SJSA1 (cell line): ENCODE data around the gene KRTAP5-2. TPM values are rescaled to one million over a fixed set of nuclear protein-coding genes. Genes with fewer than 3 reads are reported as not detected.
"Not testable (repeated sequence)": the region's sequence is repeated elsewhere in the genome, so short reads cannot be mapped to it uniquely, and the experiment has no call there.

Experiments
- DNase-seq, 2 experiments: peaks; one replicate each; pipeline ENCODE4 v3.0.0-alpha.2; 2015 to 2020; ENCODE audit warnings: low spot score in 2 of 2, low read depth in 1 of 2
- H3K27ac ChIP-seq: fragments of 250-450 bp; sonication (Bioruptor Pico); 2 replicates; pipeline ENCODE4 v1.5.1; 2020; ENCODE audit warnings: mild to moderate bottlenecking, moderate library complexity
- H3K27me3 ChIP-seq: fragments of 250-450 bp; sonication (Bioruptor Pico); replicated peaks from 2 replicates; pipeline ENCODE4 v1.5.1; 2020; ENCODE audit warnings: mild to moderate bottlenecking, moderate library complexity
- H3K36me3 ChIP-seq: fragments of 250-450 bp; sonication (Bioruptor Pico); 2 replicates; pipeline ENCODE4 v1.5.1; 2020; ENCODE audit warnings: mild to moderate bottlenecking
- H3K4me1 ChIP-seq: fragments of 250-450 bp; sonication (Bioruptor Pico); replicated peaks from 2 replicates; pipeline ENCODE4 v1.6.1; 2021; ENCODE audit warnings: mild to moderate bottlenecking
- H3K4me3 ChIP-seq: fragments of 250-450 bp; sonication (Bioruptor Pico); 2 replicates; pipeline ENCODE4 v1.5.1; 2020; ENCODE audit warnings: mild to moderate bottlenecking
- H3K9me3 ChIP-seq: fragments of 250-450 bp; sonication (Bioruptor Pico); replicated peaks from 2 replicates; pipeline ENCODE4 v1.5.1; 2020; ENCODE audit warnings: mild to moderate bottlenecking
- total RNA-seq: library from RNA; depleted of rRNA; stranded (reverse); fragments of >200 nt; shearing (Covaris generic); gene quantifications from 2 replicates; pipeline ENCODE4 v1.2.3, GENCODE V29; 2014; rRNA removed

Gene KRTAP5-2, protein sequence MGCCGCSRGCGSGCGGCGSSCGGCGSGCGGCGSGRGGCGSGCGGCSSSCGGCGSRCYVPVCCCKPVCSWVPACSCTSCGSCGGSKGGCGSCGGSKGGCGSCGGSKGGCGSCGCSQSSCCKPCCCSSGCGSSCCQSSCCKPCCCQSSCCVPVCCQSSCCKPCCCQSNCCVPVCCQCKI
- not detected in 2 replicates for total RNA-seq

GRCh38 chr11:1597994-1598380 is at the start of gene KRTAP5-2:
KRTAP5-2 (minus strand) TSS chr11:1598294; CDS start chr11:1598250, 44 bp downstream.
- Histone ChIP-seq H3K27ac (no peak within 1 kb of the TSS), H3K27me3 (0 out of 2 replicates have a peak, but pooled peaks cover 2% of the 10 kb centered on the region), H3K36me3 (no peaks in the 10 kb centered on the region), H3K4me1 (no peaks in the 10 kb centered on the region), H3K4me3 (no peak within 1 kb of the TSS), H3K9me3 (no peaks in the 10 kb centered on the region)
- no peak for DNase-seq

DNA sequence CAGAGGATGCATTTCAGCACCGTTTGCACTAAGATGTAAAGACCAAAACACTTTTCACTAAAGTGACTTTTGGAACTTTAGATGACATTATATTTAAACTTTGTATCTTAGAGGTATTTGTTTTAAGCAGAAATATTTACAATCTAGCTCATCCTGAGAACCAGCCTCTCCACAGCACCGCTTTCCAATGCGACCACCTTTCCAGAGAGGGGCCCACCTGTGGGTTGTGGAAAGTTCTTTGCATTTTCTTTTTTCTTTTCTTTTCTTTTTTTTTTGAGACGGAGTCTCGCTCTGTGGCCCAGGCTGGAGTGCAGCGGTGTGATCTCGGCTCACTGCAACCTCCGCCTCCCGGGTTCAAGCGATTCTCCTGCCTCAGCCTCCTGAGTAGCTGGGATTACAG is 48.4 kb upstream of the KRTAP5-2 start:
- H3K27ac ChIP-seq, H3K9me3 ChIP-seq, DNase-seq, H3K36me3 ChIP-seq, H3K27me3 ChIP-seq, H3K4me1 ChIP-seq, H3K4me3 ChIP-seq: not testable (repeated sequence)

- Histone ChIP-seq H3K4me3 (no peak overlapping the region), H3K27ac (no peak overlapping the region), H3K36me3 (no peaks in the 10 kb centered on the region), H3K9me3 (no peaks in the 10 kb centered on the region), H3K4me1 (no peaks in the 10 kb centered on the region), H3K27me3 (no peaks in the 10 kb centered on the region)
- DNase-seq = no peak
Measured at GRCh38 chr11:1645357-1645821, 47.3 kb upstream of the KRTAP5-2 start.

GRCh38 chr11:1644601-1645356 is 46.7 kb upstream of the KRTAP5-2 start:
- Histone ChIP-seq H3K4me1 (no peaks in the 10 kb centered on the region), H3K9me3 (no peaks in the 10 kb centered on the region), H3K4me3 (no peak overlapping the region), H3K27me3 (no peaks in the 10 kb centered on the region), H3K27ac (no peak overlapping the region), H3K36me3 (no peaks in the 10 kb centered on the region)
- no peak for DNase-seq

DNA sequence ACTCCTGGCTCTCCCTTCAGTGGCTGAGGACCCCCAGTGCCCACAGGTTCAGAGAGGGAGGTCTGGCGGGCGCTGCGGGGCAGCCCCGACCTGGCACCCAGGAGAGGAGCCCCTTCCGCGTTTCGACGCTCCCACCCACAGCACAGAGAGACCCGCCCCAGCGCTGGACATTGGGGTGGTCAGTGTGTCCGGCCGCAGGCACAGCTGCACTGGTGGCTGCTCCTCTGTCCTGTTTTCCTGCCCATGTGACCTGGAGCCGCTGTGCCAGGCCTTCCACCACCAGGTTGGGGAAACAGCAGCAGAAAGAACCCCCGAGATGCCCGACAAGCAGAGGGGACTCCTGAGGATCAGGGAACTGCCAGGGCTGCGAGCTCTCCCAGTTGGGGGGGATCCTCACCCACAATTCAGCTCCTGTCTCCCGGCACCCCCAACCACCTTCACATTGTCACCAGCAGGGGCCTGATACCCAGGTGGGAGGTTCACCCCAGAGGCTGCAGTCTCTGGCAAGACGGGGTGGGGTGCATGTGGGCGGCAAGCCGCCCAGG is 45.1 kb upstream of the KRTAP5-2 start:
- H3K27ac ChIP-seq = no peak overlapping the region
- no peaks in the 10 kb centered on the region for H3K36me3 ChIP-seq
- H3K4me1 ChIP-seq = no peaks in the 10 kb centered on the region
- no peak overlapping the region for H3K4me3 ChIP-seq
- DNase-seq = no peak
- H3K27me3 ChIP-seq = no peaks in the 10 kb centered on the region
- no peaks in the 10 kb centered on the region for H3K9me3 ChIP-seq

- Histone ChIP-seq H3K27ac (no peak overlapping the region), H3K27me3 (no peaks in the 10 kb centered on the region), H3K4me1 (no peaks in the 10 kb centered on the region), H3K9me3 (no peaks in the 10 kb centered on the region), H3K36me3 (no peaks in the 10 kb centered on the region), H3K4me3 (no peak overlapping the region)
- DNase-seq = no peak
Measured at GRCh38 chr11:1642288-1643145, 44.4 kb upstream of the KRTAP5-2 start.

DNA sequence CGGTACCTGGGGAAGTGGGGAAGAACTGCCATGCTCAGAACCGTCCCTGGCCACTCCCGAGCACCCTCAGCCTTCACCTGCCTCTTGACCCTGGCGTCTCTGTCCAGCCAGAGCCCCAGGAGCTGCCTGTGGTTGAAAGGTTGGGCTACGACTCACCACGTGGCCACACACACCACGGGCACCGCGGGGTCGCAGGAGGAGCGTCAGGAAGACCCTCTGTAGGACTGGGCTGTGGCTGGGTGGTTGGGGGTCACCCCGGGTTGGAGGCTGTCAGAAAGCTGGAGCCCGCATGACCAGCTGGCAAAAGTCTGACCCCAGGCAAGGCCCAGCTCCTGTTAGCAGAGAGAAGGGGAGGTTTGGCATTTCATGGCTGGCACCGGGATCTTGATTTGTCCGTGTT is 43.0 kb upstream of the KRTAP5-2 start:
- Histone ChIP-seq H3K36me3 (no peaks in the 10 kb centered on the region), H3K4me1 (no peaks in the 10 kb centered on the region), H3K27ac (no peak overlapping the region), H3K9me3 (no peaks in the 10 kb centered on the region), H3K4me3 (no peak overlapping the region), H3K27me3 (no peaks in the 10 kb centered on the region)
- no peak for DNase-seq

GRCh38 chr11:1640076-1640946 is 42.2 kb upstream of the KRTAP5-2 start:
- DNase-seq = no peak

DNA sequence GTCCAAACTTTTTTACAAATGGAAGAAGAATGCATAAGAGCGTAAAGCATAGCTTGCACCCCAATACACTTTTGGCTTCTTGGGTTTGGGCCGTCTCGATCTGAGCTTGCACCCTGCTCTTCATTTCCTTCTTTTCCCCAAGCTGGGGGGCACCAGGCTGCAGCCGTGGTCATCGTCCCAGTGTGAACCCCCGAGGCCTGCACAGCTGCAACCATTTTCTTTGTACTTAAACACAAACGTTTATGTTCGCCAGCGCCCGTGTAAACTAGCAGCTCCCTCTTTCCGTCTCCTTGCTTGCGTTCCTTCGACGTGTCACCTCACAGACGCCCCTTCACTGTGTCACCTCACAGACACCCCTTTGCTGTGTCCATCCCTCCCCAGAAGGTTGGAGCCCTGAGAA is 41.6 kb upstream of the KRTAP5-2 start:
- no peak overlapping the region for H3K27ac ChIP-seq
- no peak for DNase-seq

More at GRCh38 chr11:1640076-1640946, 42.2 kb upstream of the KRTAP5-2 start:
- Histone ChIP-seq H3K4me3 (no peak overlapping the region), H3K4me1 (no peaks in the 10 kb centered on the region), H3K27me3 (no peaks in the 10 kb centered on the region), H3K36me3 (no peaks in the 10 kb centered on the region), H3K9me3 (no peaks in the 10 kb centered on the region), H3K27ac (no peak overlapping the region)

DNA sequence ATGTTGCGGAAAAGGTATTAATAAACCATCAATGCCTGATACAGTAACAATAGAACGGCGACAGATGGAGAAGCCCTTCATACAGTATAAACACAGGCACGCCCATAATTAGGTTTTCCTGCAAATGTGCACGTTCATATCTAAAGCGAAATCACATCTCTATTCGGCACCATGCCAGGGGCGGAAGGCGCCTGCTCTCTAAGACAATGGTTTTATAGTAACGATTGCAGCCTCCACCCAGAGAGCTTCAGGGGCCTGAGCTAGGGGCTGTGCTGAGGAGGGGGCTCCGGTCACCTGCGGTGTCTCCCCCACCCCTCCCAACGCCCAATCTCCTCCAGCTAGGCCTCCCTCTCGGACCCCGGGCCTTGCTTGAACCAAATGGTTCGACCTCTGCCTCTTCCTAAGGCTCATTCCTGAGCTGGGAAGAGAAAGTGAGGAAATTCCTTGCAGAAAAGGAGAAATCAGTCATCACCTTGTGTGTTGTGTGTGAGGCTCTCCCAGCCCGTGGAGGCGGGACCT is 41.1 kb upstream of the KRTAP5-2 start:
- Histone ChIP-seq H3K9me3 (no peaks in the 10 kb centered on the region), H3K4me3 (no peak overlapping the region), H3K27me3 (no peaks in the 10 kb centered on the region), H3K36me3 (no peaks in the 10 kb centered on the region), H3K4me1 (no peaks in the 10 kb centered on the region), H3K27ac (no peak overlapping the region)
- DNase-seq = no peak

More for the DNA sequence above, 41.6 kb upstream of the KRTAP5-2 start:
- H3K27me3 ChIP-seq = no peaks in the 10 kb centered on the region
- H3K4me1 ChIP-seq = no peaks in the 10 kb centered on the region
- H3K9me3 ChIP-seq = no peaks in the 10 kb centered on the region
- H3K36me3 ChIP-seq = no peaks in the 10 kb centered on the region
- no peak overlapping the region for H3K4me3 ChIP-seq

GRCh38 chr11:1638344-1638743 is 40.2 kb upstream of the KRTAP5-2 start:
- Histone ChIP-seq H3K9me3 (no peaks in the 10 kb centered on the region), H3K4me3 (no peak overlapping the region), H3K4me1 (no peaks in the 10 kb centered on the region), H3K36me3 (no peaks in the 10 kb centered on the region), H3K27ac (no peak overlapping the region), H3K27me3 (no peaks in the 10 kb centered on the region)
- no peak for DNase-seq

- Histone ChIP-seq H3K4me1 (no peaks in the 10 kb centered on the region), H3K9me3 (no peaks in the 10 kb centered on the region), H3K27ac (no peak overlapping the region), H3K4me3 (no peak overlapping the region), H3K27me3 (no peaks in the 10 kb centered on the region), H3K36me3 (no peaks in the 10 kb centered on the region)
- DNase-seq = no peak
Measured at GRCh38 chr11:1637628-1638027, 39.5 kb upstream of the KRTAP5-2 start.
